GM12878 (cell line): ENCODE data around the gene CORO7. TPM values are rescaled to one million over a fixed set of nuclear protein-coding genes. Genes with fewer than 3 reads are reported as not detected.

Experiments used
- ATAC-seq: fragments of 200-7000 bp; cut with Tn5 transposase; 3 replicates; pipeline ENCODE4 v1.9.1; 2020; ENCODE audit warnings: mild to moderate bottlenecking, moderate library complexity
- BruUV-seq: library from RNA; stranded (reverse); fragments of 400-500 nt; replicated peaks from 2 replicates; lab custom pipeline; 2021; lab: Mats Ljungman, UMichigan
- CTCF ChIA-PET: fragments of 300-600 bp; sonication (Branson Sonifier 250); formaldehyde crosslinking; extraction: SDS; loops from one replicate; lab custom pipeline; 2021; ENCODE audit warnings: inconsistent platforms; lab: Yijun Ruan, JAX
- POLR2A ChIA-PET: fragments of 350-600 bp; formaldehyde crosslinking; extraction: SDS; loops from one replicate; lab custom pipeline; 2021; ENCODE audit warnings: inconsistent platforms; lab: Charles Lee
- RAD21 ChIA-PET: fragments of 300-600 bp; sonication (Branson Sonifier 250); formaldehyde crosslinking; loops from one replicate; lab custom pipeline; 2023; ENCODE audit warnings: antibody characterized with exemption; ENCODE audit not compliant: unreplicated experiment; lab: Charles Lee
- SMC1A ChIA-PET: fragments of 300-600 bp; sonication (Branson Sonifier 250); formaldehyde crosslinking; loops from one replicate; lab custom pipeline; 2023; ENCODE audit not compliant: unreplicated experiment, uncharacterized antibody; lab: Charles Lee
- DNase-seq: peaks from one replicate; pipeline ENCODE4 v3.0.0-alpha.2; 2011; ENCODE audit warnings: low read depth, low spot score
- FAIRE-seq: peaks from 3 replicates; lab custom pipeline; 2011; peaks lifted over from hg19 to GRCh38; lab: Jason Lieb, UNC
- H2AFZ ChIP-seq: 2 replicates; pipeline ENCODE4 v1.6.0; 2011; ENCODE audit warnings: low read depth, low read length, control low read depth; ENCODE audit not compliant: control insufficient read depth
- H3K27ac ChIP-seq: 2 replicates; pipeline ENCODE4 v1.5.1; 2011; ENCODE audit warnings: control low read depth; ENCODE audit not compliant: control insufficient read depth, insufficient read depth
- H3K27me3 ChIP-seq, 2 experiments: replicated peaks in 1 of 2; 2 replicates each; pipeline versions ENCODE4 v1.6.0 to v1.6.1; 2011; ENCODE audit warnings: low read length in 1 of 2; ENCODE audit not compliant: control insufficient read depth in 2 of 2, insufficient read depth in 2 of 2
- H3K36me3 ChIP-seq, 2 experiments: 2 replicates each; pipeline ENCODE4 v1.5.1; 2011; ENCODE audit warnings: low read length in 1 of 2; ENCODE audit not compliant: control insufficient read depth in 2 of 2, insufficient read depth in 2 of 2
- H3K4me1 ChIP-seq: 2 replicates; pipeline ENCODE4 v1.6.1; 2011; ENCODE audit warnings: mild to moderate bottlenecking, low read length, moderate library complexity, mixed read lengths; ENCODE audit not compliant: control insufficient read depth, insufficient read depth
- H3K4me2 ChIP-seq: 2 replicates; pipeline ENCODE4 v1.6.0; 2011; ENCODE audit warnings: control low read depth; ENCODE audit not compliant: control insufficient read depth, insufficient read depth
- H3K4me3 ChIP-seq: fragments of 200-600 bp; sonication (generic); 2 replicates; pipeline ENCODE4 v1.5.1; 2016
- H3K79me2 ChIP-seq: 2 replicates; pipeline ENCODE4 v1.6.0; 2011; ENCODE audit warnings: low read length; ENCODE audit not compliant: control insufficient read depth, insufficient read depth
- H3K9ac ChIP-seq: 2 replicates; pipeline ENCODE4 v1.8.0; 2011; ENCODE audit warnings: low read length, control low read depth, mixed read lengths; ENCODE audit not compliant: control insufficient read depth, insufficient read depth
- H3K9me3 ChIP-seq: replicated peaks from 3 replicates; pipeline ENCODE4 v1.5.1; 2011; ENCODE audit warnings: mild to moderate bottlenecking, low read length; ENCODE audit not compliant: control insufficient read depth, insufficient read depth
- H4K20me1 ChIP-seq: 2 replicates; pipeline ENCODE4 v1.6.0; 2011; ENCODE audit not compliant: control insufficient read depth, insufficient read depth
- CREM ChIP-seq: IDR thresholded peaks from 2 replicates; pipeline ENCODE4 v1.6.1; 2014; ENCODE audit warnings: antibody characterized with exemption, low read depth
- FOS ChIP-seq: IDR thresholded peaks from 3 replicates; pipeline ENCODE4 v1.6.1; 2011; ENCODE audit warnings: borderline replicate concordance; ENCODE audit not compliant: insufficient read length; ENCODE audit errors: extremely low read depth
- KDM1A ChIP-seq: fragments of 200-600 bp; sonication (generic); IDR thresholded peaks from 2 replicates; pipeline ENCODE4 v1.6.1; 2016; ENCODE audit warnings: borderline replicate concordance
- NR2C1 ChIP-seq: fragments of 450-650 bp; IDR thresholded peaks from 2 replicates; pipeline ENCODE4 v1.6.1; 2017; ENCODE audit warnings: antibody characterized with exemption, mild to moderate bottlenecking, moderate library complexity
- RELB ChIP-seq: fragments of 450-650 bp; IDR thresholded peaks from 2 replicates; pipeline ENCODE4 v1.6.1; 2017; ENCODE audit warnings: low read depth, mild to moderate bottlenecking, moderate library complexity
- ZNF687 ChIP-seq: fragments of 450-650 bp; IDR thresholded peaks from 2 replicates; pipeline ENCODE4 v1.6.1; 2017; ENCODE audit warnings: mild to moderate bottlenecking, moderate library complexity
- ZZZ3 ChIP-seq: IDR thresholded peaks from 2 replicates; pipeline ENCODE4 v1.6.1; 2011; ENCODE audit warnings: low read depth; ENCODE audit not compliant: control insufficient read depth, insufficient read length
- WGBS: methylation state at CpG from one replicate; pipeline ENCODE4 v1.1.6; 2016; ENCODE audit warnings: low lambda C conversion rate; ENCODE audit not compliant: insufficient replicate concordance, insufficient coverage; ENCODE audit errors: missing lambda C conversion rate; 5-methylcytosine and 5-hydroxymethylcytosine counted together
- in situ Hi-C: fragments of 300-500 bp; cut with MboI; formaldehyde crosslinking; loops from 9 replicates; pipeline ENCODE4 v1.14.3; 2018; ENCODE audit warnings: mixed read lengths
- intact Hi-C: fragments of 100-400 bp; cut with micrococcal nuclease; formaldehyde crosslinking; loops from one replicate; pipeline ENCODE4 v1.14.2; 2022; ENCODE audit not compliant: unreplicated experiment
- polyA plus RNA-seq, 11 experiments: library from polyadenylated mRNA; depleted of rRNA in 4 of 11; unstranded in 6 of 11; stranded (reverse) in 5 of 11; fragments of >200 nt; fragmentation: Nextera tagmentation in 4 of 11; fragmentation: Illumina TruSeq in 1 of 11; extraction: Ambion mirVana in 4 of 11; extraction: Trizol in 1 of 11; gene quantifications; 1 replicate in 1 of 11; 2 replicates in 10 of 11; pipeline versions ENCODE4 v1.2.1 to v1.2.3, GENCODE V29; 2011 to 2016; ENCODE audit warnings: inconsistent platforms in 2 of 11, missing spikeins in 2 of 11, low read depth in 1 of 11
- total RNA-seq, 4 experiments: library from RNA; depleted of rRNA in 3 of 4; stranded (reverse); fragments of >200 nt in 3 of 4; fragmentation: Illumina TruSeq in 1 of 4; extraction: Trizol in 1 of 4; gene quantifications; 2 replicates each; pipeline versions ENCODE4 v1.2.1 to v1.2.3, GENCODE V29; 2013 to 2021
- TF ChIP-seq, protein P1 (sequence below): fragments of 450-650 bp; IDR thresholded peaks from 2 replicates; pipeline ENCODE4 v1.6.1; 2017; ENCODE audit warnings: mild to moderate bottlenecking, moderate library complexity
- TF ChIP-seq, protein P2 (sequence below), 3 experiments: IDR thresholded peaks in 2 of 3; conservative IDR thresholded peaks in 1 of 3; 2 replicates each; pipeline ENCODE4 v1.5.1; 2011; ENCODE audit warnings: low read depth in 3 of 3, low read length in 3 of 3, mild to moderate bottlenecking in 3 of 3, control low read depth in 2 of 3, moderate library complexity in 2 of 3, inconsistent platforms in 1 of 3, mixed read lengths in 1 of 3; ENCODE audit not compliant: control insufficient read depth in 2 of 3, insufficient read depth in 1 of 3; ENCODE audit errors: extremely low read depth in 1 of 3
- TF ChIP-seq, protein P3 (sequence below): fragments of 450-650 bp; IDR thresholded peaks from 2 replicates; pipeline ENCODE4 v1.6.1; 2016; ENCODE audit warnings: mild to moderate bottlenecking

The CORO7 gene
- total and polyA plus RNA-seq, 10 of the 15 experiments (the other 5 are each of a cell fraction or from before 2014, with no cell fraction given): 0.64 to 89.2 (median 43.7) TPM

- no peaks in the 10 kb centered on the region for H4K20me1 ChIP-seq
- H3K4me3 ChIP-seq: no peak overlapping the region
- intact Hi-C loops: loop anchor here (10.0 kb wide), 1 partner anchor 128 kb away; no protein-coding TSS in a partner anchor
- no peaks in the 10 kb centered on the region for H3K79me2 ChIP-seq
- no peak overlapping the region for H3K27ac ChIP-seq
- in situ Hi-C loops: loop anchor here (5.0 kb wide), 1 partner anchor 46 kb away; no protein-coding TSS in a partner anchor
- no peak overlapping the region for H2AFZ ChIP-seq
- FAIRE-seq (no peak), ATAC-seq (no peak), DNase-seq (no peak)
- ChIA-PET RAD21 (no interaction called here), POLR2A (no interaction called here), SMC1A (no interaction called here), CTCF (interaction anchor here (12.1 kb wide), 1 partner anchor 43 kb away, joined by 145 read pairs; no protein-coding TSS in a partner anchor)
- 23% methylated on average over 9 of the region's 9 CpGs for WGBS
- no peaks in the 10 kb centered on the region for H3K9me3 ChIP-seq
- H3K4me1 ChIP-seq: no peaks in the 10 kb centered on the region
- peaks cover 0 to 2% of the 10 kb centered on the region in 2 experiments; a peak in 2 of 4 replicates for H3K36me3 ChIP-seq
- no TSS peak for BruUV-seq
- no peak overlapping the region for H3K9ac ChIP-seq
- H3K4me2 ChIP-seq: no peak overlapping the region
- H3K27me3 ChIP-seq: no peaks in the 10 kb centered on the region
- TF ChIP-seq, protein P1, sequence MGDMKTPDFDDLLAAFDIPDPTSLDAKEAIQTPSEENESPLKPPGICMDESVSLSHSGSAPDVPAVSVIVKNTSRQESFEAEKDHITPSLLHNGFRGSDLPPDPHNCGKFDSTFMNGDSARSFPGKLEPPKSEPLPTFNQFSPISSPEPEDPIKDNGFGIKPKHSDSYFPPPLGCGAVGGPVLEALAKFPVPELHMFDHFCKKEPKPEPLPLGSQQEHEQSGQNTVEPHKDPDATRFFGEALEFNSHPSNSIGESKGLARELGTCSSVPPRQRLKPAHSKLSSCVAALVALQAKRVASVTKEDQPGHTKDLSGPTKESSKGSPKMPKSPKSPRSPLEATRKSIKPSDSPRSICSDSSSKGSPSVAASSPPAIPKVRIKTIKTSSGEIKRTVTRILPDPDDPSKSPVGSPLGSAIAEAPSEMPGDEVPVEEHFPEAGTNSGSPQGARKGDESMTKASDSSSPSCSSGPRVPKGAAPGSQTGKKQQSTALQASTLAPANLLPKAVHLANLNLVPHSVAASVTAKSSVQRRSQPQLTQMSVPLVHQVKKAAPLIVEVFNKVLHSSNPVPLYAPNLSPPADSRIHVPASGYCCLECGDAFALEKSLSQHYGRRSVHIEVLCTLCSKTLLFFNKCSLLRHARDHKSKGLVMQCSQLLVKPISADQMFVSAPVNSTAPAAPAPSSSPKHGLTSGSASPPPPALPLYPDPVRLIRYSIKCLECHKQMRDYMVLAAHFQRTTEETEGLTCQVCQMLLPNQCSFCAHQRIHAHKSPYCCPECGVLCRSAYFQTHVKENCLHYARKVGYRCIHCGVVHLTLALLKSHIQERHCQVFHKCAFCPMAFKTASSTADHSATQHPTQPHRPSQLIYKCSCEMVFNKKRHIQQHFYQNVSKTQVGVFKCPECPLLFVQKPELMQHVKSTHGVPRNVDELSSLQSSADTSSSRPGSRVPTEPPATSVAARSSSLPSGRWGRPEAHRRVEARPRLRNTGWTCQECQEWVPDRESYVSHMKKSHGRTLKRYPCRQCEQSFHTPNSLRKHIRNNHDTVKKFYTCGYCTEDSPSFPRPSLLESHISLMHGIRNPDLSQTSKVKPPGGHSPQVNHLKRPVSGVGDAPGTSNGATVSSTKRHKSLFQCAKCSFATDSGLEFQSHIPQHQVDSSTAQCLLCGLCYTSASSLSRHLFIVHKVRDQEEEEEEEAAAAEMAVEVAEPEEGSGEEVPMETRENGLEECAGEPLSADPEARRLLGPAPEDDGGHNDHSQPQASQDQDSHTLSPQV: no peak
- no peak for TF ChIP-seq NR2C1
- no peak for TF ChIP-seq CREM
- TF ChIP-seq, protein P2, sequence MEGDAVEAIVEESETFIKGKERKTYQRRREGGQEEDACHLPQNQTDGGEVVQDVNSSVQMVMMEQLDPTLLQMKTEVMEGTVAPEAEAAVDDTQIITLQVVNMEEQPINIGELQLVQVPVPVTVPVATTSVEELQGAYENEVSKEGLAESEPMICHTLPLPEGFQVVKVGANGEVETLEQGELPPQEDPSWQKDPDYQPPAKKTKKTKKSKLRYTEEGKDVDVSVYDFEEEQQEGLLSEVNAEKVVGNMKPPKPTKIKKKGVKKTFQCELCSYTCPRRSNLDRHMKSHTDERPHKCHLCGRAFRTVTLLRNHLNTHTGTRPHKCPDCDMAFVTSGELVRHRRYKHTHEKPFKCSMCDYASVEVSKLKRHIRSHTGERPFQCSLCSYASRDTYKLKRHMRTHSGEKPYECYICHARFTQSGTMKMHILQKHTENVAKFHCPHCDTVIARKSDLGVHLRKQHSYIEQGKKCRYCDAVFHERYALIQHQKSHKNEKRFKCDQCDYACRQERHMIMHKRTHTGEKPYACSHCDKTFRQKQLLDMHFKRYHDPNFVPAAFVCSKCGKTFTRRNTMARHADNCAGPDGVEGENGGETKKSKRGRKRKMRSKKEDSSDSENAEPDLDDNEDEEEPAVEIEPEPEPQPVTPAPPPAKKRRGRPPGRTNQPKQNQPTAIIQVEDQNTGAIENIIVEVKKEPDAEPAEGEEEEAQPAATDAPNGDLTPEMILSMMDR (IDR thresholded peaks at IDR 0.05 in 2 of 3, conservative IDR thresholded peaks at IDR 0.05 in 1 of 3; ENCODE audit: control insufficient read depth in 2 of 3, extremely low read depth in 1 of 3, insufficient read depth in 1 of 3, low read depth in 3 of 3, low read length in 3 of 3): no peak
- no peak for TF ChIP-seq ZZZ3
- TF ChIP-seq ZNF687: no peak
- TF ChIP-seq RELB: no peak
- TF ChIP-seq FOS: no peak
- TF ChIP-seq, protein P3, sequence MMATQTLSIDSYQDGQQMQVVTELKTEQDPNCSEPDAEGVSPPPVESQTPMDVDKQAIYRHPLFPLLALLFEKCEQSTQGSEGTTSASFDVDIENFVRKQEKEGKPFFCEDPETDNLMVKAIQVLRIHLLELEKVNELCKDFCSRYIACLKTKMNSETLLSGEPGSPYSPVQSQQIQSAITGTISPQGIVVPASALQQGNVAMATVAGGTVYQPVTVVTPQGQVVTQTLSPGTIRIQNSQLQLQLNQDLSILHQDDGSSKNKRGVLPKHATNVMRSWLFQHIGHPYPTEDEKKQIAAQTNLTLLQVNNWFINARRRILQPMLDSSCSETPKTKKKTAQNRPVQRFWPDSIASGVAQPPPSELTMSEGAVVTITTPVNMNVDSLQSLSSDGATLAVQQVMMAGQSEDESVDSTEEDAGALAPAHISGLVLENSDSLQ: no peak
- TF ChIP-seq KDM1A: no peak
Observed at GRCh38 chr16:4333308-4333638, 83.1 kb downstream of the CORO7 start.
